HepG2 (cell line): ENCODE results near the gene RPS6KA2. TPM values are rescaled to one million over a fixed set of nuclear protein-coding genes. Genes with fewer than 3 reads are reported as not detected.

Experiments
- ATAC-seq: fragments of 200-7000 bp; cut with Tn5 transposase; 3 replicates; pipeline ENCODE4 v1.9.1; 2020; ENCODE audit warnings: mild to moderate bottlenecking, moderate library complexity
- BruUV-seq: library from RNA; stranded (reverse); fragments of 400-500 nt; replicated peaks from 2 replicates; lab custom pipeline; 2021; lab: Mats Ljungman, UMichigan
- CTCF ChIA-PET: fragments of 300-600 bp; formaldehyde crosslinking; extraction: SDS; loops from one replicate; lab custom pipeline; 2021; ENCODE audit warnings: low total read pairs, inconsistent platforms, low intra/inter-chr PET ratio; lab: Yijun Ruan, JAX
- POLR2A ChIA-PET: fragments of 350-600 bp; sonication (Branson Sonifier 250); formaldehyde crosslinking; loops from one replicate; lab custom pipeline; 2020; ENCODE audit warnings: antibody characterized with exemption, inconsistent platforms; lab: Yijun Ruan, JAX
- DNase-seq: peaks from one replicate; pipeline ENCODE4 v3.0.0-alpha.2; 2015; ENCODE audit warnings: low spot score
- FAIRE-seq: peaks from 3 replicates; lab custom pipeline; 2011; peaks lifted over from hg19 to GRCh38; lab: Jason Lieb, UNC
- H2AFZ ChIP-seq: one replicate; pipeline ENCODE4 v1.6.1; 2011; ENCODE audit warnings: low read length, inconsistent platforms
- H3K27ac ChIP-seq: fragments of 300-600 bp; 3 replicates; pipeline ENCODE4 v1.8.0; 2011; ENCODE audit warnings: mixed run types, mild to moderate bottlenecking, mixed read lengths, low read length, inconsistent platforms; ENCODE audit not compliant: insufficient read depth; ENCODE audit errors: extremely low read length
- H3K27me3 ChIP-seq, 2 experiments: fragments of 200-600 bp in 1 of 2; 2 replicates in 1 of 2; 3 replicates in 1 of 2; pipeline versions ENCODE4 v1.6.0 to v1.8.0; 2011; ENCODE audit warnings: low read length in 2 of 2, mild to moderate bottlenecking in 2 of 2, moderate library complexity in 2 of 2, inconsistent platforms in 1 of 2; ENCODE audit not compliant: insufficient read depth in 2 of 2, control insufficient read depth in 1 of 2
- H3K36me3 ChIP-seq, 2 experiments: fragments of 200-600 bp in 1 of 2; replicated peaks in 1 of 2; 2 replicates in 1 of 2; 3 replicates in 1 of 2; pipeline versions ENCODE4 v1.5.1 to v1.8.0; 2011; ENCODE audit warnings: low read length in 2 of 2, inconsistent platforms in 1 of 2; ENCODE audit not compliant: insufficient read depth in 2 of 2, control insufficient read depth in 1 of 2
- H3K4me1 ChIP-seq: 2 replicates; pipeline ENCODE4 v1.5.1; 2012; ENCODE audit warnings: low read length, inconsistent platforms; ENCODE audit not compliant: insufficient read depth
- H3K4me2 ChIP-seq: 2 replicates; pipeline ENCODE4 v1.6.0; 2011; ENCODE audit warnings: low read depth, low read length, inconsistent platforms
- H3K4me3 ChIP-seq, 3 experiments: fragments of 200-600 bp in 1 of 3; sonication (generic), shearing (Covaris generic) in 1 of 3; replicated peaks in 1 of 3; 2 replicates each; pipeline ENCODE4 v1.5.1; 2011 to 2016; ENCODE audit warnings: low read length in 3 of 3, inconsistent platforms in 2 of 3, low read depth in 2 of 3, mild to moderate bottlenecking in 2 of 3, control low read depth in 1 of 3, mixed read lengths in 1 of 3; ENCODE audit not compliant: insufficient read depth in 1 of 3
- H3K79me2 ChIP-seq: one replicate; pipeline ENCODE4 v1.6.1; 2011; ENCODE audit warnings: low read length, inconsistent platforms; ENCODE audit not compliant: insufficient read depth
- H3K9ac ChIP-seq: 2 replicates; pipeline ENCODE4 v1.6.0; 2011; ENCODE audit warnings: mild to moderate bottlenecking, low read depth, low read length, inconsistent platforms; ENCODE audit not compliant: insufficient read depth
- H3K9me3 ChIP-seq: 2 replicates; pipeline ENCODE4 v1.5.1; 2012; ENCODE audit warnings: mild to moderate bottlenecking, low read length
- H4K20me1 ChIP-seq: 2 replicates; pipeline ENCODE4 v1.6.0; 2011; ENCODE audit warnings: inconsistent platforms, mild to moderate bottlenecking, low read length, moderate library complexity; ENCODE audit not compliant: insufficient read depth
- CAMTA2 ChIP-seq: sonication (generic); formaldehyde crosslinking; IDR thresholded peaks from 2 replicates; pipeline ENCODE4 v1.4.0; 2020; ENCODE audit warnings: mild to moderate bottlenecking, missing genetic modification reagents, borderline replicate concordance
- E2F2 ChIP-seq: sonication (generic); formaldehyde crosslinking; IDR thresholded peaks from 2 replicates; pipeline ENCODE4 v1.4.0; 2020; ENCODE audit warnings: missing genetic modification reagents, borderline replicate concordance
- HNRNPH1 ChIP-seq: fragments of 200-400 bp; formaldehyde crosslinking; optimal IDR thresholded peaks from 2 replicates; pipeline ENCODE3; 2017; ENCODE audit warnings: mild to moderate bottlenecking, low read depth, low read length
- MAFF ChIP-seq: IDR thresholded peaks from 2 replicates; pipeline ENCODE4 v1.6.1; 2011; ENCODE audit warnings: low read depth, low read length, improper control_type of control experiment
- MAFK ChIP-seq, 2 experiments: IDR thresholded peaks in 1 of 2; conservative IDR thresholded peaks in 1 of 2; 2 replicates each; pipeline ENCODE4 v1.6.1; 2011; ENCODE audit warnings: improper control_type of control experiment in 2 of 2, low read length in 2 of 2
- SMAD9 ChIP-seq: sonication (generic); formaldehyde crosslinking; IDR thresholded peaks from 2 replicates; pipeline ENCODE4 v1.5.1; 2020; ENCODE audit warnings: mild to moderate bottlenecking, missing genetic modification reagents
- TRIM24 ChIP-seq: sonication (generic); formaldehyde crosslinking; IDR thresholded peaks from 2 replicates; pipeline ENCODE4 v1.8.0; 2022; ENCODE audit warnings: mild to moderate bottlenecking, missing genetic modification reagents
- ZMYM2 ChIP-seq: sonication (generic); formaldehyde crosslinking; IDR thresholded peaks from 2 replicates; pipeline ENCODE4 v1.8.0; 2022; ENCODE audit warnings: mild to moderate bottlenecking, missing genetic modification reagents
- WGBS: methylation state at CpG from one replicate; pipeline ENCODE4 v1.1.6; 2017; ENCODE audit warnings: low lambda C conversion rate; 5-methylcytosine and 5-hydroxymethylcytosine counted together
- in situ Hi-C: cut with HindIII; loops from 2 replicates; pipeline ENCODE4 v1.10.0; 2017; ENCODE audit warnings: low pct_unique_long_range_greater_than_20kb; ENCODE audit not compliant: extremely low pct_ligation_motif_present
- intact Hi-C: fragments of 100-400 bp; cut with micrococcal nuclease; formaldehyde crosslinking; loops from one replicate; pipeline ENCODE4 v1.10.0; 2022; ENCODE audit not compliant: unreplicated experiment
- polyA plus RNA-seq, 8 experiments: library from polyadenylated mRNA; depleted of rRNA in 3 of 8; stranded (reverse) in 7 of 8; unstranded in 1 of 8; fragments of >200 nt; fragmentation: Illumina TruSeq in 4 of 8; extraction: Trizol in 4 of 8; gene quantifications; 2 replicates each; pipeline versions ENCODE4 v1.2.1 to v1.2.3, GENCODE V29; 2011 to 2016; ENCODE audit warnings: low read depth in 4 of 8, missing spikeins in 1 of 8, mixed read lengths in 1 of 8; ENCODE audit not compliant: insufficient read depth in 1 of 8
- total RNA-seq, 5 experiments: library from RNA; depleted of rRNA; stranded (reverse); fragments of >200 nt; fragmentation: Illumina TruSeq; extraction: Trizol; gene quantifications; 2 replicates each; pipeline ENCODE4 v1.2.3, GENCODE V29; 2016; ENCODE audit warnings: low read depth in 1 of 5

Gene RPS6KA2
- total and polyA plus RNA-seq, 2 of the 13 experiments (the other 11 are each of a cell fraction or from before 2014, with no cell fraction given), result 0.22 to 0.38 TPM

- no peak for ATAC-seq
These were observed 75.1 kb downstream of the RPS6KA2 start for GRCh38 chr6:166551754-166552495.

GRCh38 chr6:166546653-166547052, 80.4 kb downstream of the RPS6KA2 start:
- no TSS peak for BruUV-seq
- CTCF ChIA-PET, result no interaction called here
- Histone ChIP-seq H3K36me3 (no peaks in the 10 kb centered on the region), H3K9me3 (no peaks in the 10 kb centered on the region), H2AFZ (no peak overlapping the region), H3K27me3 (peaks cover 2 to 68% of the 10 kb centered on the region in 2 experiments; a peak in 3 of 5 replicates), H3K4me2 (no peak overlapping the region), H3K4me3 (no peak overlapping the region), H4K20me1 (no peaks in the 10 kb centered on the region), H3K9ac (no peak overlapping the region), H3K27ac (no peak overlapping the region), H3K4me1 (no peaks in the 10 kb centered on the region), H3K79me2 (no peaks in the 10 kb centered on the region)
- POLR2A ChIA-PET, result no interaction called here
- TF ChIP-seq TRIM24 (CRISPR knock-in tag) (no peak), ZMYM2 (CRISPR knock-in tag) (no peak), HNRNPH1 (no peak), MAFK (conservative IDR thresholded peaks at IDR 0.05 in 1 of 2, IDR thresholded peaks at IDR 0.05 in 1 of 2; ENCODE audit: low read length in 2 of 2) (peak; percentile 82 to 89), CAMTA2 (CRISPR knock-in tag) (no peak), E2F2 (CRISPR knock-in tag) (no peak), MAFF (peak; percentile 73)
- DNase-seq (no peak), ATAC-seq (no peak), FAIRE-seq (no peak)
- intact Hi-C loops, result no loop called here
- in situ Hi-C loops, result no loop called here
- 14% methylated on average over 6 of the region's 6 CpGs for whole genome bisulfite sequencing

More at GRCh38 chr6:166551754-166552495, 75.1 kb downstream of the RPS6KA2 start:
- Histone ChIP-seq H3K4me1 (no peaks in the 10 kb centered on the region), H3K9ac (no peak overlapping the region), H3K4me2 (no peak overlapping the region), H3K36me3 (no peaks in the 10 kb centered on the region), H2AFZ (no peak overlapping the region), H3K27me3 (peaks cover 5 to 71% of the 10 kb centered on the region in 2 experiments; a peak in 3 of 5 replicates), H3K27ac (no peak overlapping the region), H4K20me1 (no peaks in the 10 kb centered on the region), H3K79me2 (no peaks in the 10 kb centered on the region), H3K4me3 (no peak overlapping the region)
- POLR2A ChIA-PET, result no interaction called here
- DNase-seq (no peak), FAIRE-seq (no peak)
- intact Hi-C loops, result no loop called here
- in situ Hi-C loops, result no loop called here
- BruUV-seq, result no TSS peak
- 47% methylated on average over 14 of the region's 16 CpGs for WGBS
- TF ChIP-seq MAFK (conservative IDR thresholded peaks at IDR 0.05 in 1 of 2, IDR thresholded peaks at IDR 0.05 in 1 of 2; ENCODE audit: low read length in 2 of 2) (peak in 1 of 2 experiments; percentile 51; a peak in 2 of 4 replicates), SMAD9 (CRISPR knock-in tag) (no peak)
- TF ChIP-seq, all 625 proteins: peak for 1
- CTCF ChIA-PET, result no interaction called here
- no peaks in the 10 kb centered on the region for H3K9me3 ChIP-seq
